ENCODE data around the gene TMEM225B.

DNA sequence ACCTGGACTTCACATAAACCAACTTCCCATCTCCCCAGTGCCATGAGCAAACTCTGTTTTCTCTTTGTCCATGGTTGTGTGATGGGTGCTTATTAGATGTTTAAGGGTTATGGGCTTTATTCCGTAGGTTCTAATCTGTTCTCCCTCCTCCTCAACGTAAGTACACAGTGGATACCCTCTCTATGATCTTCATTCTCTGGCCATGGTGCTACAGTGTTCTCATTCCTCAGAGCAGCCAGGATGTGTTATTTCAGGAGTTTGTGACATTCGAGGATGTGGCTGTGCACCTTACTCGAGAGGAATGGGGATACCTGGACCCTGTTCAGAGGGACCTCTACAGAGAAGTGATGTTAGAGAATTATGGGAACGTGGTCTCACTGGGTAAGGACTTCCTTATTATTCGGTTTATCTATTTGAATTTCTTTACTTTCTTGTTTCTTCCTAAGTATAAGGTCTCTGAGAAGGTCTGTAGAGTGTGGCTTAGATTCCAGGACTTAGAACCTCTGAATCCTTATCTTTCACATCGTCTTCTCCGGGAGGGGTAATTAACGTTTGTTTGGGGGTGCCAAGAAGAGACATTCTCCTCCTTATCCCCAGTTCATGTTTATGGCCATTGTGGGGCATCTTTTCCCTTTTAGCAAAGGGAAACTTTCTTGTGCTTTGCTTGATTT lies 35.8 kb upstream of the TMEM225B start:
- TF ChIP-seq, protein P1, sequence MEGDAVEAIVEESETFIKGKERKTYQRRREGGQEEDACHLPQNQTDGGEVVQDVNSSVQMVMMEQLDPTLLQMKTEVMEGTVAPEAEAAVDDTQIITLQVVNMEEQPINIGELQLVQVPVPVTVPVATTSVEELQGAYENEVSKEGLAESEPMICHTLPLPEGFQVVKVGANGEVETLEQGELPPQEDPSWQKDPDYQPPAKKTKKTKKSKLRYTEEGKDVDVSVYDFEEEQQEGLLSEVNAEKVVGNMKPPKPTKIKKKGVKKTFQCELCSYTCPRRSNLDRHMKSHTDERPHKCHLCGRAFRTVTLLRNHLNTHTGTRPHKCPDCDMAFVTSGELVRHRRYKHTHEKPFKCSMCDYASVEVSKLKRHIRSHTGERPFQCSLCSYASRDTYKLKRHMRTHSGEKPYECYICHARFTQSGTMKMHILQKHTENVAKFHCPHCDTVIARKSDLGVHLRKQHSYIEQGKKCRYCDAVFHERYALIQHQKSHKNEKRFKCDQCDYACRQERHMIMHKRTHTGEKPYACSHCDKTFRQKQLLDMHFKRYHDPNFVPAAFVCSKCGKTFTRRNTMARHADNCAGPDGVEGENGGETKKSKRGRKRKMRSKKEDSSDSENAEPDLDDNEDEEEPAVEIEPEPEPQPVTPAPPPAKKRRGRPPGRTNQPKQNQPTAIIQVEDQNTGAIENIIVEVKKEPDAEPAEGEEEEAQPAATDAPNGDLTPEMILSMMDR (IDR thresholded peaks at IDR 0.05 in 4 of 5, conservative IDR thresholded peaks at IDR 0.05 in 1 of 5), result no peak
- TF ChIP-seq POLR2A (IDR thresholded peaks at IDR 0.05), result no peak
